ENCODE results near the gene KRTAP5-1.

DNA sequence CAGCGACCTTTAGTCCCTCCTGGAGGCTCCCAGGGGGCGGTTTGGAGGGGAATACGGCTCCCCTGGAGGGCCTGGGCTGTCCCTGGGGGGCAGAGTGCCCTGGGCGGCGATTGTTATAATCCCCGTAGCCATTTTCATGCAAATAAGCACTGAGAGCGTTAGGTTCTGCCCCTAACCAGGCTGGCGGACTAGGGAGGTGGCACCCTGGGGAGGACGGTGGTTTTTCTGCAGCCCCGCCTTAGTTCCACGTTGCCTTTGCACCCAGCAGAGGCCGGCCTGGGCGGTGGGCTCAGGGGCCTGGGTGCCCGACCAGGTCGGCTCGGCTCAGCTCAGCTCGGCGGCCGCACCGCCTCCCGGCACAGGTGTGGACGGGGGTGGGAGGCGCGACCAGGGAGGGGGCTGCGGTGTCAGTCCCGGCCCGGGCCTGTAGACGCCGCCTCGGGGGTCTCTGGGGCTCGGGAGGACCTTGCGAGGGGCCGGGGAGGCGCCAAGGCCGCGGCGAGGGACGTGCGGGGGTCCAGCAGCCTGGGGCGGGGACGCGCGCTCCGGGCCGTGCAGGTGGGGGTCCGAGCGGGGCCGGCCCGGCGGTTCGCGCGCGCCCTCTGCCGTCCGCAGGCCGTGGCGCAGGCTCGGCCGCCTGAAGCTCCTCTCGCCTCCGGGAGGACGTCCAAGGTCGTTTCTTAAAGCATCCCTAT lies 10.7 kb downstream of the KRTAP5-1 start:
- no peak for TF ChIP-seq POLR2AphosphoS5 (IDR thresholded peaks at IDR 0.05)
- TF ChIP-seq, protein P1, sequence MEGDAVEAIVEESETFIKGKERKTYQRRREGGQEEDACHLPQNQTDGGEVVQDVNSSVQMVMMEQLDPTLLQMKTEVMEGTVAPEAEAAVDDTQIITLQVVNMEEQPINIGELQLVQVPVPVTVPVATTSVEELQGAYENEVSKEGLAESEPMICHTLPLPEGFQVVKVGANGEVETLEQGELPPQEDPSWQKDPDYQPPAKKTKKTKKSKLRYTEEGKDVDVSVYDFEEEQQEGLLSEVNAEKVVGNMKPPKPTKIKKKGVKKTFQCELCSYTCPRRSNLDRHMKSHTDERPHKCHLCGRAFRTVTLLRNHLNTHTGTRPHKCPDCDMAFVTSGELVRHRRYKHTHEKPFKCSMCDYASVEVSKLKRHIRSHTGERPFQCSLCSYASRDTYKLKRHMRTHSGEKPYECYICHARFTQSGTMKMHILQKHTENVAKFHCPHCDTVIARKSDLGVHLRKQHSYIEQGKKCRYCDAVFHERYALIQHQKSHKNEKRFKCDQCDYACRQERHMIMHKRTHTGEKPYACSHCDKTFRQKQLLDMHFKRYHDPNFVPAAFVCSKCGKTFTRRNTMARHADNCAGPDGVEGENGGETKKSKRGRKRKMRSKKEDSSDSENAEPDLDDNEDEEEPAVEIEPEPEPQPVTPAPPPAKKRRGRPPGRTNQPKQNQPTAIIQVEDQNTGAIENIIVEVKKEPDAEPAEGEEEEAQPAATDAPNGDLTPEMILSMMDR (IDR thresholded peaks at IDR 0.05) = peak in 4 of 7 experiments; percentile 42 to 94 (median 82)

All from stomach (tissue), 4 donors.